HCT116 (cell line): ENCODE measurements around the gene ITPR1.

ENCODE experiments used
- EGR1 ChIP-seq: IDR thresholded peaks from 2 replicates; pipeline ENCODE4 v1.6.1; 2012; ENCODE audit warnings: low read depth
- EZH2 ChIP-seq: fragments of 200-600 bp; sonication (generic); IDR thresholded peaks from 2 replicates; pipeline ENCODE4 v1.6.1; 2017; ENCODE audit warnings: antibody characterized with exemption, mixed run types
- EZH2phosphoT487 ChIP-seq: fragments of 200-600 bp; IDR thresholded peaks from 2 replicates; pipeline ENCODE4 v1.6.1; 2018; ENCODE audit warnings: antibody characterized with exemption, borderline replicate concordance
- MAX ChIP-seq: IDR thresholded peaks from 2 replicates; pipeline ENCODE4 v1.6.1; 2012
- POLR2A ChIP-seq: IDR thresholded peaks from 2 replicates; pipeline ENCODE4 v1.7.0; 2011; ENCODE audit warnings: borderline replicate concordance; ENCODE audit not compliant: insufficient read depth, insufficient read length; ENCODE audit errors: extremely low read depth
- REST ChIP-seq: IDR thresholded peaks from 2 replicates; pipeline ENCODE4 v1.6.1; 2012; ENCODE audit warnings: low read depth
- ZNF274 ChIP-seq: fragments of 200-500 bp; sonication (Bioruptor generic); IDR thresholded peaks from 2 replicates; pipeline ENCODE4 v1.6.1; 2014; ENCODE audit warnings: mild to moderate bottlenecking, low read depth, low read length, inconsistent platforms
- TF ChIP-seq, protein P1 (sequence below), 3 experiments: fragments of 200-600 bp in 1 of 3; sonication (generic) in 1 of 3; IDR thresholded peaks in 2 of 3; conservative IDR thresholded peaks in 1 of 3; 2 replicates each; pipeline ENCODE4 v1.5.1; 2012 to 2017; ENCODE audit warnings: low read depth in 2 of 3, low read length in 2 of 3, antibody characterized with exemption in 1 of 3, borderline replicate concordance in 1 of 3, control low read depth in 1 of 3, mild to moderate bottlenecking in 1 of 3, mixed read lengths in 1 of 3, mixed run types in 1 of 3, moderate library complexity in 1 of 3; ENCODE audit not compliant: insufficient read depth in 1 of 3

DNA sequence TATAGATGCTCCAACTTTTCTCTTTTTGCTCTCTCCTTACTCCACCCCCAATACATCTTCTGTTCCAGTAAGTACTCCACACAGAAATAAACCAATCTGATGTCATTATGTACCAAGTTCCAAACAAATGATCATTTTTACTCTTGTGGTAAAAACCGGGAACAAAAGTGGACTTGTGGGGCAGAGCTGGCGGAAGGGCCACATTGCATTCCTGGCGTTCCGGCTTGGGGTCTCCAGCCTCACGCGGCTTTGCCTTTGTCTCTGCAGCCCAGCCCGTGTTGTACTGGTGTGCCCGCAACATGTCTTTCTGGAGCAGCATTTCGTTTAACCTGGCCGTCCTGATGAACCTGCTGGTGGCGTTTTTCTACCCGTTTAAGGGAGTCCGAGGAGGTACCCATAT is 301.6 kb downstream of the ITPR1 start:
- TF ChIP-seq ZNF274 (no peak), EZH2 (no peak), EGR1 (no peak), POLR2A (no peak), EZH2phosphoT487 (no peak), MAX (no peak), REST (no peak)
- TF ChIP-seq, protein P1, sequence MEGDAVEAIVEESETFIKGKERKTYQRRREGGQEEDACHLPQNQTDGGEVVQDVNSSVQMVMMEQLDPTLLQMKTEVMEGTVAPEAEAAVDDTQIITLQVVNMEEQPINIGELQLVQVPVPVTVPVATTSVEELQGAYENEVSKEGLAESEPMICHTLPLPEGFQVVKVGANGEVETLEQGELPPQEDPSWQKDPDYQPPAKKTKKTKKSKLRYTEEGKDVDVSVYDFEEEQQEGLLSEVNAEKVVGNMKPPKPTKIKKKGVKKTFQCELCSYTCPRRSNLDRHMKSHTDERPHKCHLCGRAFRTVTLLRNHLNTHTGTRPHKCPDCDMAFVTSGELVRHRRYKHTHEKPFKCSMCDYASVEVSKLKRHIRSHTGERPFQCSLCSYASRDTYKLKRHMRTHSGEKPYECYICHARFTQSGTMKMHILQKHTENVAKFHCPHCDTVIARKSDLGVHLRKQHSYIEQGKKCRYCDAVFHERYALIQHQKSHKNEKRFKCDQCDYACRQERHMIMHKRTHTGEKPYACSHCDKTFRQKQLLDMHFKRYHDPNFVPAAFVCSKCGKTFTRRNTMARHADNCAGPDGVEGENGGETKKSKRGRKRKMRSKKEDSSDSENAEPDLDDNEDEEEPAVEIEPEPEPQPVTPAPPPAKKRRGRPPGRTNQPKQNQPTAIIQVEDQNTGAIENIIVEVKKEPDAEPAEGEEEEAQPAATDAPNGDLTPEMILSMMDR (IDR thresholded peaks at IDR 0.05 in 2 of 3, conservative IDR thresholded peaks at IDR 0.05 in 1 of 3; ENCODE audit: borderline replicate concordance in 1 of 3, insufficient read depth in 1 of 3, low read depth in 2 of 3, low read length in 2 of 3), result no peak
